HG02970 (cell line): ENCODE results near the gene CTAGE1.
"Not testable (repeated sequence)": the region's sequence is repeated elsewhere in the genome, so short reads cannot be mapped to it uniquely, and the experiment has no call there.

Source experiments
- ATAC-seq: cut with Tn5 transposase; IDR thresholded peaks from one replicate; pipeline ENCODE4 v1.9.1; 2021; ENCODE audit warnings: mild to moderate bottlenecking, moderate library complexity, moderate number of reproducible peaks; ENCODE audit not compliant: unreplicated experiment, low FRiP score

Gene CTAGE1

DNA sequence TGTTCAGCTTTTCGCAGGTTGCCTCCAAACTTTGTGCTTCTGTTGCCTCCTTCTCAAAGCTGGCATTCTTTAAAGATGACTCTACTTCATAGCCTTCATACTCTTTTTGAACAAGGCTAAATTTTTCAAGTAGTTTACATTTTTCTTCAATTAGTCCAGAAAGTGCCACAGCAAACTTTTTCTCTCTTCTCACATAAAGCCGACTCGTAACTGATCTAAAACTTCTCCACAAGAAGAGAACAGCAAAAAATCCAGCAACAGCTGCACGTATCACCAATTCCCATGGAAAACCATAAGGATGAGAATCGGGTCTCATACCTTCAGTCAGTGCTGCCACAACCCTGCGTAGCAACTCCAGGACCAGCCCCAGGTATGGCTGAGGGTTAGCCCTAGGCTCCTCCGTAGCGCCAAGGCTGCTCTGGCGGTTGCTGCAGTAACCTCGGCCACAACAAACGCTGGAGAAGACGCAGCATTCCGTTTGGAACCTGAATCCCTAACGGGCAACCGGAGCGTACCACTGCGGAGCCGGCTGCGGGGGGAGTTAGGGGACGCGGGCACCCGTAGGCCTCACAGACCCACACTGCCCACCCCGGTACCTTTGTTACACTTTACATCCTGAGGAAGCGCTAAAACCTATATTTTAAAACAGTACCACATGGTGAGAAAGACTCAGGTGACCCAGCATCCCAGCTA is at the start of gene CTAGE1:
Gene CTAGE1 (minus strand): TSS at position 420 of the 693 bp plus-strand sequence. CDS start 104 bp downstream, at position 316.
- ATAC-seq, result no peak

- ATAC-seq, result no peak
Observed at GRCh38 chr18:22466608-22467395, 49.1 kb upstream of the CTAGE1 start.

DNA sequence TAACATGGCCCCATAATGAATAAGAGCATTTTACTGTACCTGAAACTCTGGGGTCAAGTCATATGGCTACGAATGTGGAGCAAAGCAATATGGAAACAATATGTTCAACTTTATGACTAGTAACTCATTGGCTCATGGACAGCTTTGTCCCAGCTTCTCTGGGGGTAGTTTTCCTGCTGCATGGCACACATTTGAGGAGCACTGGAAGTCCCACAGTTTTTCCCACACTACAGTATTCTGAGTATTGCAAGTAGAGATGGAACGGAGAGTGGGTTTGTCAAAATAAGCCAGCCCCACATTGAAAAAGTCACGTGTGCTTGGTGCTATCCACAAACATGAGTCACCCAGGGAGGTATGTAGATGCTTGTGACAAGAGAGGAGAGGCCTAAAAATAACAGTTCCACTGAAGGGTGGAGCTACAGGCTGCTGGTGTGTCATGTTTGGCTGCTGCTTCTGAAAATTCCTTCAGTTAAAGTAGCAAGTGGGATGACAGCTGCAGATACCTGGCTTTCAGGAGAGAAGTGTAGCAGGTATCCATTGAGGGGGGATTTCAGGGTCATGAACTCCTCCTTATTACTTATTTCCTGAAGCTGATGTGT is 48.2 kb upstream of the CTAGE1 start:
- ATAC-seq, result no peak

- no peak for ATAC-seq
Observed at GRCh38 chr18:22463076-22463475, 45.4 kb upstream of the CTAGE1 start.

DNA sequence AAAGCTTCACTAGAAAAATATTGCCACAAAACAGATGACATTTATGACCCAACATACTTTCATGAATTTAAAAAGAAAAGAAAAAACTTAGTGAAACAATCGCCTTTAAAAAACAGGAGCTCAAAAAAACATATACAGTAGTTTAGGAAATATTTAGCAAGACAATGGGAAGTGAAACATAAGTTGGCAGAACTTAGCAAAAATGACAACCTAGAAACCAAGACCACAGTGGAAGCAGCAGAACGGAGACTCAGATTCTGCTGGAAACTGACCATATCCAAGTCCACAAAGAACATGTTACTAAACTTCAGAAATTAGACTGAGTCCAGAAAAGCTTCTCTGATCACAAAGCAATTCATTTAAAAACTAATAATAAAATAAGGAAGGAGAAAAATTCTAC is 41.8 kb upstream of the CTAGE1 start:
- ATAC-seq, result no peak

GRCh38 chr18:22457524-22457923 is 39.8 kb upstream of the CTAGE1 start:
- ATAC-seq, result no peak

DNA sequence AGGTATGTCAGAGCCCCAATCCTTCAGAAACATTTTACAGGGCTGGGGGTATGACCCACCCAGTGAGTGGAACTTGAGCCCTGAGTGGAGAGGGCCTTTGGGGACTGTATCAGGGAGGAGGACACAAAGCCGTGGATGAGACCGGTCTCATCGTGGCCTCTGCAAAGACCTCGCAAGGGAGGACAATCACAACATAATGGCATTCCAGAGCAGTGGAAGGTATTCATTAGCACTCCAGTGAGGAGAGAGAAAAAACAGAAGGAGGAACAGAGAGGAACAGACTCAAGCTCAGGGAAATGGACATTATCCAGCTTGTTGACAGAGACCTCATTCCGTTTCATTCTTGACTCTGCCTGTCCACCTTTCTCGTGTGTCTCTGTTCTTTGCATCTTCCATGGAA is 38.8 kb upstream of the CTAGE1 start:
- no peak for ATAC-seq

- ATAC-seq, result no peak
Observed at GRCh38 chr18:22456116-22456480, 38.4 kb upstream of the CTAGE1 start.

DNA sequence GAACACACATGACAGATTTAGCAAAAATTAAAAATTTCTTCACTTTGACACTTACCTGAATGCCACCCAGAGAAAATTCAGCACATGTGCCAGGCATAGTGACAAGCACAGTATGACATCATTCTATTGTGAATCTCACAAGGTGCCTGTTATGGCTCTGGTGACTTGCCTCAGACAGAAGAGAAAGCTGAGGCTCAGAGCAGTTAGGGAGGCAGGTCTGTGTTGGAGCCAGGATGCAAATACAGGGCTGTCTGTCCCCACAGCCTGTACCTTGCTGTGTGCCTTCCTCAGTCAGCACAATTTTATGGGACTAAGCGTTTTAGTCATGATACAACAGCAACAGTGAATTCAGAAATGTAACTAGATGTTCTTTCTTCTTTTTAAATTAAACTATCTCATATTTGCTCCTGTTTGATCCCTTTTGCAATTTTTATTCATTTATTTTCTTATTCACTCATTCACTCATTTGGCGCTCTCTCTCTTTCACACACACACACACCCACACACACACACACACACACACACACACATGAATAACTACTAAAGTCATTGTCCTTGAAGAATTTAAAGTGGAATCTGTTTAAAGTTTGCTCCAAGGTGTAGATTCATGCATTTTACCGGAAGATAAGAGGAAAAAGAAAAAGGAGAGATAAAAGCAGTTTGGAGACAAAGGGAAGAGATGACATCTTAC is 37.9 kb upstream of the CTAGE1 start:
- no peak for ATAC-seq

DNA sequence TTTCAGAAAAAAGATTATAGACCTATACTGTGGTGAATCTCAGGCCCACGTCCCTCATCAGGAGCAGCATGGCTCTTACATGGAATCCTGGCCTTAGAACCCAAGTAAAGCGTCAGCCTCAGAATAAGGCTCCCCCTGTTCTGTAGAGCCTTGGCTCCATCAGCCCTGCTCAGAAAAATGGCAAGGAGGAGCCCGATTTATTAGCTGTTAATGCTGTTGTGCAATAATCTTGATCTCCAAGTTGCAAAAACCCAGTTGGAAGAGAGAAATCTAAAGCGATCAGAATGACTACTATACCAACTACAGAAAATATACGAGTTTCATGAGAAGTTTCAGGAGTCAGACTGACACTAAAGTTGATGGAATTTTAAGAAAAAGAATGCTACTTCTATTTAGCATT is 35.6 kb upstream of the CTAGE1 start:
- ATAC-seq, result no peak

DNA sequence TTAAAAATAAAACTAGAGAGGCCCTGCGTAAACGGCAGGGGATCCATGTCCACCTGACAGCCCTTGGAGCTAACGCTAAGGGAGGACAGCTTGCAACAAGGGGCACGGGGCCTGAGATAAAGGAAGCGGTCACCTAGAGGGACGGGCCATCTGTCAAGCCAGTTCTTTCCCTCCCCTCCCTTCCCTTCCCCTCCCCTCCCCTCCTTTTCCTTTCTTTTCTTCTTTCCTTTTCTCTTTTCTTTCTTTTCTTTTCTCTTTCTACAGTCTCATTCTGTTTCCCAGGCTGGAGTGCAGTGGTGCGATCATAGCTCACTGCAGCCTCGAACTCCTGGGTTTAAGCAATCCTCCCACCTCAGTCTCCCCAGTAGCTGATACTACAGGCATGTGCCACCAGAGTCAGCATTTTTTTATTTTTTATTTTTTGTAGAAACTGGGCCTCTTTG is 34.5 kb upstream of the CTAGE1 start:
- ATAC-seq, result no peak

GRCh38 chr18:22451796-22452195 is 34.1 kb upstream of the CTAGE1 start:
- ATAC-seq, result no peak

DNA sequence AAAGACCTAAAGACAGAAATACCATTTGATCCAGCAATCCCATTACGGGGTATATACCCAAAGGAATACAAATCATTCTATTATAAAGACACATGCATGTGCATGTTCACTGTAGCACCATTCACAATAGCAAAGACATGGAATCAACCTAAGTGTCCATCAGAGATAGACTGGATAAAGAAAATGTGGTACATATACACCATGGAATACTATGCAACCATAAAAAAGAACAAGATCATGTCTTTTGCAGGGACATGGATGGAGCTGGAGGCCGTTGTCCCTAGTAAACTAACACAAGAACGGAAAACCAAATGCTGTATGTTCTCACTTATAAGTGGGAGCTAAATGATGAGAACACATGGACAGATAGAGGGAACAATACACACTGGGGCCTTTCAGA is 33.1 kb upstream of the CTAGE1 start:
- ATAC-seq, result not testable (repeated sequence)

- not testable (repeated sequence) for ATAC-seq
Observed at GRCh38 chr18:22450318-22450717, 32.6 kb upstream of the CTAGE1 start.

DNA sequence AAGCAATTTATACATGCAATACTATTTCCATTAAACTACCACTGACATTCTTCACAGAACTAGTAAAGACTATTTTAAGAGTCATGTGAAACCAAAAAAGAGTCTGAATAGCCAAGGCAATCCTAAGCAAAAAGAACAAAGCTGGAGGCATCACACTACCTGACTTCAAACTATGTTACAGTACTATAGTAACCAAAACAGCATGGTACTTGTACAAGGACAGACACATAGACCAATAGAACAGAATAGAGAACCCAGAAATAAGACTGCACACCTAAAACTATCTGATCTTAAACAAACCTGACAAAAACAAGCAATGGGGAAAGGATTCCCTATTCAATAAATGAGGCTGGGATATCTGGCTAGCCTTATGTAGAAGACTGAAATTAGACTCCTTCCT is 32.0 kb upstream of the CTAGE1 start:
- ATAC-seq, result not testable (repeated sequence)

DNA sequence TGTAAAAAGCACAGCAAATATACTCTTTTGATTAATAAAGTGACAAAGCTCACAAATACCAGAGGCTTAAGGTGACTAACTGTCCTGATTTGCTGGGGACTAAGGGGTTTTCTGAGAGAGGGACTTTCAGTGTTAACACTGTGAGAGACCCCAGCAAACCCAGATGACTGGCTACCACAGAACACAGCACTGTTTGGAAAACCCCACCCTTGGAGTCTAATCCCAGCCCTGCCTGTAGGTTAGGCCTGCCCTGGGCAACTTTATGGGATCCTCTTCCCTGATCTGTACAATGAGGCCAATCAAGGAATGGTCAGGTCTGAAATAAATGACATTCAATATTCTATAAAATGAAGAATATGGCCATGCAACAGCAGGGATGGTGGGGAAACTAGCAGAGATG is 30.5 kb upstream of the CTAGE1 start:
- no peak for ATAC-seq

DNA sequence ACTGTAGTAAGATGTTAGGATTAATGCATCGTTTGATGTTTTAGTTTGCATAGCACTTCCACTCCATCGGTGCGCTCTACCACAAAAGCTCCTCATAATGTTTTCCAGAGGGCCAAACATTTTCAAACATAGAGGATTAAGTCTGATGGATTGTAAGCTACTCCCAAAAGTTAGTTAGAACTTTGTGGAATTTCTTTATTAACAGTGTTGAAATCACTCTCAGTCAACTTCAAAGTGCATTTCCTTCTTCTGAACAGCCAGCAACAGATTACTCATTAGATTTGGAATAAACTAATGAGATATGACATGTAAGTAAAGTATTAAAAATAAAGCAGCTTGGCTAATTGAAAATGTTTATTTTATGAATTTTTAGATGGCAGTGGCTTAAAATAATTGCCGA is 30.1 kb upstream of the CTAGE1 start:
- ATAC-seq, result no peak

DNA sequence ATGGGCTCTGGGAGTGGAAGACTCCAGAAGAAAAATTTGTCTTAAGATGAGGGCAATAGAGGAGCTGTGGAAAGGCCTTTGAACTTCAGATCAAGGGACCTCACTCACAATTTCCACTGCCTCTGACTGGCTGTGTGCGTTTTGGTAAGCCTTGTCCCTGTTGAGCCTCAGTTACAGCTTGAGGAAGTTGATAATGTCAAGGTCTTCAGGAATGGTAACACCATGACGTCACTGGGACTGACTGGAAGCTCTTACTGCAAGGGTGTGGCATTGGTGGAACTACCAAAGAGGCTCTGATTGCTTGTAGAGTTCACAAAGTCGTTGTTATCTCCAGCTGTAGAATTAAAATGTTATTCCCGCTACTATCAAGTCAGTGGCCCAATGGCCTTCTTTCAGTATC is 29.2 kb upstream of the CTAGE1 start:
- no peak for ATAC-seq

DNA sequence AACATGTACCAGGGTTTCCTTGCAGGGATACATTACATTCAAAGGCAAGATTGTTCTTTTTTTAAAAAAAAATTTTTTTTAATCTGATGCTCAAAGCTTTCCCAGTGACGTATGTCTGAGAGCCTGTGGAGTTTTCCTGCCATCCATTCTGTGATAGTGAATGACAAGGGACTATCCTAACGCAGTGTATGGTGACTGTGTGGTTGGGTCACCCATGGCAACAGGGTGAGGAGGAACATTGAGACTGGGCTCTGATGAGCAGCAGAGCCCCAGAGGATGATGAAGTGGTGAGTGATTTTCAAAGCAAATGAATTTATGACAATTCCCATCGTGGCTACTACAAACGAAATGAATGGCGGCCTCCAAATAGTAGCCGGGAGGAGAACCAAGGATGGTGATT is 28.6 kb upstream of the CTAGE1 start:
- no peak for ATAC-seq

DNA sequence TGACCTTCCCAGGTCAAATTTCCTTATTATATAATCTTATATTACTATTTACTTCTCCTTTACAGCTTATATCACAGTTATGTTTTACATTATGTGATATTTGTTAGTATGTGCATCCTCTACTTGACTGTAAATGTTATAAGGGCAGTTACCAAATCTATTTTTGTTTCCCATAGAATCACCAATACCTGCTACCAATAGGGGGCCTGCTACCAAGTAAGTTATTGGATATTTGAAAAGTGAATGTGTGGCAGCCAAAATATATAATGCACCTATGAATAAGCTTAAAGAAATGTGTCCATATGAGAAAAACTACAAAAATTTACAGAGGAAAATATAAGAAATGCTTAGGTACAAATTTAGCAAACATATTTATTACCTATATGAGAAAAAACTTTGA is 23.9 kb upstream of the CTAGE1 start:
- ATAC-seq, result no peak

GRCh38 chr18:22439447-22439846 is 21.7 kb upstream of the CTAGE1 start:
- no peak for ATAC-seq
